Measurements from ENCODE around the gene CCDC57. TPM values are rescaled to one million over a fixed set of nuclear protein-coding genes. Genes with fewer than 3 reads are reported as not detected.

Gene CCDC57
- total and polyA plus RNA-seq, 4 donors, result 5.4 to 19.1 (median 11.7) TPM

DNA sequence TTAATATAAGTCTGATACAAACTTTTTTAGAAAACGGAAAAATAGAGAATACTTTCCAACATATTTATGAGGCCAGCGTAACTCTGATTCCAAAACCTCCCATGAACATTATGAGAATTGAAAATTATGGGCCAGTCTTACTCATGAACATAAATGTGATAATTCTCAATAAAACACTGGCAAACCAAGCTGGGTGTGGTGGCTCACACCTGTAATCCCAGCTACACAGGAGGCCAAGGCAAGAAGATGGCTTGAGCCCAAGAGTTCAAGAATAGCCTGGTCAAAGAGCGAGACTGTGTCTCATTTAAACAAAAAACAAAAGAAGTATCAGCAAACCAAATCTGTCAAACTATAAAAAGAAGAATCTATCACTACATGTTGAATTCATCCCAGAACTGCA lies 47.8 kb downstream of the CCDC57 start:
- Histone ChIP-seq H3K9me3 (ENCODE audit: control insufficient read depth in 4 of 4, low read length in 3 of 4) (no peaks in the 10 kb centered on the region), H3K27ac (ENCODE audit: low read depth in 1 of 2, low read length in 2 of 2) (no peak overlapping the region), H3K36me3 (ENCODE audit: control insufficient read depth in 4 of 4, insufficient read depth in 3 of 4, low read depth in 1 of 4, low read length in 3 of 4) (peaks cover 0 to 2% (median under 1%) of the 10 kb centered on the region in 4 donors), H3K4me1 (ENCODE audit: control insufficient read depth in 4 of 4, insufficient read depth in 4 of 4, low read length in 3 of 4) (no peaks in the 10 kb centered on the region), H3K9ac (ENCODE audit: low read depth in 1 of 2, low read length in 2 of 2) (no peak overlapping the region), H3K27me3 (ENCODE audit: control insufficient read depth in 4 of 4, insufficient read depth in 4 of 4, low read length in 3 of 4) (no peaks in the 10 kb centered on the region), H3K4me3 (ENCODE audit: low read depth in 1 of 3, low read length in 3 of 3) (no peak overlapping the region)
- TF ChIP-seq YY1 (IDR thresholded peaks at IDR 0.05), result no peak
- no peak for TF ChIP-seq HNF4A (conservative IDR thresholded peaks at IDR 0.05)
- TF ChIP-seq TAF1 (conservative IDR thresholded peaks at IDR 0.05), result no peak
- TF ChIP-seq GABPA (IDR thresholded peaks at IDR 0.05 in 1 of 2, conservative IDR thresholded peaks at IDR 0.05 in 1 of 2), result no peak
- TF ChIP-seq ZBTB33 (IDR thresholded peaks at IDR 0.05), result no peak
- TF ChIP-seq, protein P1, sequence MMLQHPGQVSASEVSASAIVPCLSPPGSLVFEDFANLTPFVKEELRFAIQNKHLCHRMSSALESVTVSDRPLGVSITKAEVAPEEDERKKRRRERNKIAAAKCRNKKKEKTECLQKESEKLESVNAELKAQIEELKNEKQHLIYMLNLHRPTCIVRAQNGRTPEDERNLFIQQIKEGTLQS (IDR thresholded peaks at IDR 0.05), result no peak
- TF ChIP-seq SP1 (IDR thresholded peaks at IDR 0.05), result no peak
- TF ChIP-seq, protein P2, sequence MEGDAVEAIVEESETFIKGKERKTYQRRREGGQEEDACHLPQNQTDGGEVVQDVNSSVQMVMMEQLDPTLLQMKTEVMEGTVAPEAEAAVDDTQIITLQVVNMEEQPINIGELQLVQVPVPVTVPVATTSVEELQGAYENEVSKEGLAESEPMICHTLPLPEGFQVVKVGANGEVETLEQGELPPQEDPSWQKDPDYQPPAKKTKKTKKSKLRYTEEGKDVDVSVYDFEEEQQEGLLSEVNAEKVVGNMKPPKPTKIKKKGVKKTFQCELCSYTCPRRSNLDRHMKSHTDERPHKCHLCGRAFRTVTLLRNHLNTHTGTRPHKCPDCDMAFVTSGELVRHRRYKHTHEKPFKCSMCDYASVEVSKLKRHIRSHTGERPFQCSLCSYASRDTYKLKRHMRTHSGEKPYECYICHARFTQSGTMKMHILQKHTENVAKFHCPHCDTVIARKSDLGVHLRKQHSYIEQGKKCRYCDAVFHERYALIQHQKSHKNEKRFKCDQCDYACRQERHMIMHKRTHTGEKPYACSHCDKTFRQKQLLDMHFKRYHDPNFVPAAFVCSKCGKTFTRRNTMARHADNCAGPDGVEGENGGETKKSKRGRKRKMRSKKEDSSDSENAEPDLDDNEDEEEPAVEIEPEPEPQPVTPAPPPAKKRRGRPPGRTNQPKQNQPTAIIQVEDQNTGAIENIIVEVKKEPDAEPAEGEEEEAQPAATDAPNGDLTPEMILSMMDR (IDR thresholded peaks at IDR 0.05; ENCODE audit: low read depth, low read length, missing input control), result no peak
- no peak for DNase-seq (ENCODE audit: low spot score)
- whole genome bisulfite sequencing, result 97% methylated on average over 3 of the region's 3 CpGs

DNA sequence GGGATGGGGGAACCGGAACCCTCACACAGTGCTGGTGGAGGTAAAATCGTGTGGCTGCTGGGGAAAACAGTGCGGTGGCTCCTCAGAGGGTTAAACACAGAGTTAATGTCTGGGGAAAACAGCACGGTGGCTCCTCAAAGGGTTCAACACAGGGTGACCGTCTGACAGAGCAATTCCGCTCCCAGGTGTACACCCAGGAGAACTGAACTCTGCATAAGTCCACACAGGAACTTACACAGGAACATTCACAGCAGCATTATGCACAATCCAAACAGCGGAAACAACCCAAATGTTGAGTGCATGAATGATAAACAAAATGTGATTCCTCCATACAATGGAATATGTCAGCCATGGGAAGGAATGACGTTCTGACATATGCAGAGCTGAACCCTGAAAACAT lies 51.4 kb downstream of the CCDC57 start:
- H3K36me3 ChIP-seq (ENCODE audit: control insufficient read depth in 4 of 4, insufficient read depth in 3 of 4, low read depth in 1 of 4, low read length in 3 of 4), result peaks cover 0 to 2% (median under 1%) of the 10 kb centered on the region in 4 donors
- no peak overlapping the region for H3K9ac ChIP-seq (ENCODE audit: low read depth in 1 of 2, low read length in 2 of 2)
- TF ChIP-seq, protein P2 (IDR thresholded peaks at IDR 0.05; ENCODE audit: low read depth, low read length, missing input control), result no peak
- TF ChIP-seq, protein P1 (IDR thresholded peaks at IDR 0.05), result no peak
- TF ChIP-seq ZBTB33 (IDR thresholded peaks at IDR 0.05) (no peak), JUND (IDR thresholded peaks at IDR 0.05) (no peak), RAD21 (IDR thresholded peaks at IDR 0.05) (no peak), GABPA (IDR thresholded peaks at IDR 0.05 in 1 of 2, conservative IDR thresholded peaks at IDR 0.05 in 1 of 2) (no peak), RXRA (IDR thresholded peaks at IDR 0.05) (no peak), NR2F2 (IDR thresholded peaks at IDR 0.05) (no peak), YY1 (IDR thresholded peaks at IDR 0.05) (no peak), SP1 (IDR thresholded peaks at IDR 0.05) (no peak), MAX (IDR thresholded peaks at IDR 0.05) (no peak)
- 96% methylated on average over 8 of the region's 8 CpGs for WGBS
- H3K27me3 ChIP-seq (ENCODE audit: control insufficient read depth in 4 of 4, insufficient read depth in 4 of 4, low read length in 3 of 4), result no peaks in the 10 kb centered on the region
- H3K4me1 ChIP-seq (ENCODE audit: control insufficient read depth in 4 of 4, insufficient read depth in 4 of 4, low read length in 3 of 4), result no peaks in the 10 kb centered on the region
- DNase-seq (ENCODE audit: low spot score), result no peak
- H3K4me3 ChIP-seq (ENCODE audit: low read depth in 1 of 3, low read length in 3 of 3), result no peak overlapping the region
- no peaks in the 10 kb centered on the region for H3K9me3 ChIP-seq (ENCODE audit: control insufficient read depth in 4 of 4, low read length in 3 of 4)
- no peak overlapping the region for H3K27ac ChIP-seq (ENCODE audit: low read depth in 1 of 2, low read length in 2 of 2)

Measured in liver (tissue), 9 donors.